GM19324 (cell line): ENCODE measurements around the gene OR2V1.
"Not testable (repeated sequence)": the region's sequence is repeated elsewhere in the genome, so short reads cannot be mapped to it uniquely, and the experiment has no call there.

Experiments
- ATAC-seq: cut with Tn5 transposase; IDR thresholded peaks from one replicate; pipeline ENCODE4 v1.9.1; 2021; ENCODE audit warnings: mild to moderate bottlenecking, moderate library complexity; ENCODE audit not compliant: unreplicated experiment, low FRiP score

OR2V1 gene

GRCh38 chr5:181129601-181130000, 1.4 kb downstream of the OR2V1 start:
- no peak for ATAC-seq

- no peak for ATAC-seq
These were observed 2.9 kb downstream of the OR2V1 start for GRCh38 chr5:181127907-181128626.

GRCh38 chr5:181127456-181127855, 3.5 kb downstream of the OR2V1 start:
- ATAC-seq: no peak

GRCh38 chr5:181126841-181127240, 4.1 kb downstream of the OR2V1 start:
- ATAC-seq: no peak

DNA sequence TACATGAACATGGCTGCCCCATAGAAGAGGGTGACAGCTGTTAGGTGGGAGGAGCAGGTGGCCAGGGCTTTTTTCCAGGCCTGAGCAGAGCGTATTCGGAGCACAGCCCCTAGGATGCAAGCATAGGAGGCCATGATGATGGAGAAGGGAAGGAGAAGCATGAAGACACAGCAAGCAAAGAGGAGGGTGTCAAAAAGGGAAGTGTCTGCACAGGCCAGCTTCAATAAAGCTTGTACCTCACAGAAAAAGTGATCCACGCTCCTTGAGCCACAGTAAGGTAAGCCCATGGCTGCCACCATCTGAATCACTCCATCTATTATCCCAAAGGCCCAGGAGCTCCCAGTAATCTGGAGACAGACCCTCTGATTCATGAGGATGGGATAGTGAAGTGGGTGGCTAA, 6.4 kb downstream of the OR2V1 start:
- no peak for ATAC-seq

GRCh38 chr5:181121675-181122561, 9.1 kb downstream of the OR2V1 start:
- ATAC-seq: no peak

DNA sequence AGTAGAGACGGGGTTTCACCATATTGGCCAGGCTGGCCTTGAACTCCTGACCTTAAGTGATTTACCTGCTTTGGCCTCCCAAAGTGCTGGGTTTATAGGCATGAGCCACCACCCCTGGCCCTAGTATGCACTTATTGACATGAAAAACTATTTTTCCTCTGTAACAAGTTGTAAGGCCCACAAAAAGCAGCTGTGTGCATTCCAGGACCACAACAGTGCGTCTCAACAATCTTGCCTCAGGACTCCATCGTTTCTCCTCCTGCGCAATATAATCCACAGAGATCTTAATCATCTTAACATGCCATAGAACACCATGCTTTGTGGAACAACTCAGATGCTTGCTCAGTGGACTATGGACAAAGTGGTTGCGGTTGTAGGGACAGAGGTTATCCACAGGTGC, 10.2 kb downstream of the OR2V1 start:
- no peak for ATAC-seq

- ATAC-seq: no peak
These were observed 10.7 kb downstream of the OR2V1 start for GRCh38 chr5:181120306-181120705.

DNA sequence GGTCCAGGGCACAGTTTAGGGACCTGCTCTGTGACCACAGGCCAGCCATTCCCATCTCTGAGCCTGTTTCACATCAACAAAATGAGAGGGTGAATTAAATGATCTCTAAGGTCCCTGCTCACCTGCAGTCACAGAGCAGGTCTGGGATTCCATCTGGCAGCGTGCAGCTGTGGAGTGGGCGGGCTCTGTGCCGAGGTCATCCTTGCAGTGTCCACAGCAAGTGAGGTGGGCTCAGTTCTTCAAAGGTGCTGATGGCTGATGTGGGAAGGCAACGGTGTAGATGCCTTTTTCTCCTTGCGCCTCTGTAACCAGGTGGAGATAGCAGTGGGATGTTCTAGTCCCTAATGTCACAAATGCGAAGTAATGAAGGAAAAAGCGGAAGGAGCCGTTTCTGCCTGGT, 11.9 kb downstream of the OR2V1 start:
- ATAC-seq: no peak

GRCh38 chr5:181118369-181118768, 12.6 kb downstream of the OR2V1 start:
- no peak for ATAC-seq

GRCh38 chr5:181114844-181115778, 15.9 kb downstream of the OR2V1 start:
- no peak for ATAC-seq

DNA sequence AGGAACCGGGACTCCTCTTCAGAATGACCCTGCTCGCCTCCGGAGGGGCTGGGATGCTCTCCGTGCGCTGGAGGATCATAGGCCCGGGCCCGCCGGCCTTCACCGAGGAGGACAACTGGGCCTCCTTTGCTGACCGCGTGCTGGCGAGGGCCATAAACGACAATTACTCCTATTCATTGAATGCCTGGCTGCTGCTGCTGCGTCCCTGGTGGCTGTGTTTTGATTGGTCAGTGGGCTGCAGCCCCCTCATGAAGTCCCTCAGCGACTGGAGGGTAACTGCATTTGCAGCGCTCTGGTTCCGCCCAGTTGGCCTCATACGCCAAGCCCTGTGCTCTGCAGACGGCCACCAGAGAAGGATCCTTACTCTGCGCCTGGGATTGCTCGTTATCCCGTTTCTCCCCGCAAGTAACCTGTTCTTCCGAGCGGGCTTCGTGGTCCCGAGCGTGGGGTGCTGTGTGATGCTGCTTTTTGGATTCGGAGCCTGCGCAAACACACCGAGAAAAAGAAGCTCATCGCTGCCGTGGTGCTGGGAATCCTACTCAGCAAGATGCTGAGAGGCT, 16.6 kb downstream of the OR2V1 start:
- no peak for ATAC-seq

GRCh38 chr5:181113572-181113971, 17.4 kb downstream of the OR2V1 start:
- ATAC-seq: not testable (repeated sequence)

DNA sequence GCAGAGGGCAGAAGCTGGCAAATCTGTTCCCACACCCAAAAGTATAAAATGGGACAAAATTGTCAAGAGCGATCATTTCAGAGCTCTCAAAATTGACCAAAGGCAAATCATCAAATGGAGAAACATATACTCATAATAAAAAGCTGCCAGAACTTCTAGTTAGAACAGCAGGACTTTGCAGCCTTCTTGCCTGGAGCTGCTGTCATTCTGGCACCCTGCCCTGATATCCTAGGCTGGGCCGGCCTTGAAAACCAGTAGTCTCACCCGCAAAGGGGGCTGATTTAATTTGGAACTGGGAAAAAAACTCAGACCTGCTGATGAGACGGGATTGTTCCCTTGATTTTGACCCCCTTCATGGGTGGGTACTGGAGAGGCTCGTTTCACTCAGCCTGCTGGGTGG, 18.5 kb downstream of the OR2V1 start:
- no peak for ATAC-seq

DNA sequence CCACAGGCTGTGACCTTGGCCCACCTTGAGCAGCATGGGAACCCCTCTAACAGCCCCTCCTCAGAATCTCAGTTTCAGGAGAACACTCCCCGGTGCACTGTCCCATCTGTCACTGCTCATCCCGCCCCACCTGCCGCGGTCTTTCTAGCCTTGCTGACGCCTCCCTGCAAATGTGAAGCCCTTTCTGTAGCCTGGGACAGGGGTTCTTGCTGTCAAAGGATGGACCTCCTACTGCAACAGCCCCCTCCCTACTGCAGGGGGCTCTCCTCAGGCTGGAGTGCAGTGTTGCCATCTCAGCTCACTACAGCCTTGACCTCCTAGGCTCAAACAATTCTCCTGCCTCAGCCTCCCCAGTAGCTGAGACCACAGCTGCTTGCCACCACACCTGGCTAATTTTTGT, 20.0 kb downstream of the OR2V1 start:
- no peak for ATAC-seq

DNA sequence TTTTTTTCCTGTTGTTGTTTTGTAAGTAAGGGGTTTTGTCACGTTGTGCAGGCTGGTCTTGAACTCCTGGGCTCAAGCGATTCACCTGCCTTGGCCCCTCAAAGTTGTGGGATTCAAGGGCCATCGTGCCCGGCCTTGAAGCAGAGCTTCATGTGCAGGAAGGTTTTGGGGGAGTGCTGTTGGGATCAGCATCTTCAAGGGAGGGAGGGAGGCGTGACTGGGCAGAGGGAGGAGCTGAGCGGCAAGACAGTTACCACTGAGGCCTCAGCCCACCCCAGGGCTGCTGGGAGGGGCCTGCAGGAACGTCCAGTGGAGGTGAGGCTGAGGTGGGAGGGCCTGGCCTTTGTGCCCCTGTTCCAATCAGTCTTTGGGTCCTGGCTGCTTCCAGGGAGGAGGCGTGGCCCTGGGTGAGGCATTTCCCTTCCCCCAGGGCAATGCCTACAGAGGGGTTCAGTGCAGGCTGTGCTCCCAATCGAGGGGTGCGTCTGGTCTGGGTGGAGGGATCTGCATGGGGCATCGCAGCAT, 21.4 kb downstream of the OR2V1 start:
- ATAC-seq: no peak

DNA sequence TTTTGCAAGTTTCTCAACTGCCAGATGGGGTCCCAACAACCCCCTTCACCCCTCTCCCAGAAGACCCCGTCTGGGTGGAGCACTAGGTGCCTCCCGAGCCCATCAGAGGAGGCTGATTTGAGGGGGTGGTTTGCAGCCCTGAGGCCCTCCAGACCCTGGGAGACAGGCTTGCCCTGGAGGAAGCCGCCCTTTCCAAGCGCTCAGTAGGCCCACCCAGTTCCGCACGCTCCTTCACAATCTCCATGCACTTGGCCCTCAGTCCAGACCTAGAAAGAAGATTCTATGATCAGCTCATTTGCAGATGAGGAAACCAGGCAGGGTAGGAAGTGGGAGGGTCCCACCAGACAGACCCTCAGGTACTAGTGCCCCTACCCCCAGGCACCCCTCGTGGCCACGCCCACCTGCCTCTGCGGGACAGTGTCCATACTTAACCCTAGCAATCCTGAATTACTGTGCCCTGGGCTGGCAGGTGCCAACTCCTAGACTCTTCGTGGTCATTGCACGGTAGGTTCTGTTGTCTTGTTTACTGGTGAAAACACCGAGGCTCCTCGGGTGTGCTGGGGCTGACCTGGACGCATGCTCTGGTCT, 22.3 kb downstream of the OR2V1 start:
- no peak for ATAC-seq

- no peak for ATAC-seq
These were observed 23.3 kb downstream of the OR2V1 start for GRCh38 chr5:181107699-181108098.

- ATAC-seq: no peak
These were observed 25.5 kb downstream of the OR2V1 start for GRCh38 chr5:181105391-181106025.
